Calu3 (cell line): ENCODE measurements around the gene SFTA2. TPM values are rescaled to one million over a fixed set of nuclear protein-coding genes. Genes with fewer than 3 reads are reported as not detected.
A peak's percentile ranks its signal among the peaks of the same experiment; 100 is the strongest.

ENCODE experiments used
- BruUV-seq: library from RNA; stranded (reverse); fragments of 400-500 nt; replicated peaks from 2 replicates; lab custom pipeline; 2021; lab: Mats Ljungman, UMichigan
- CTCF ChIA-PET: fragments of 300-600 bp; sonication (Branson Sonifier 250); formaldehyde crosslinking; loops from one replicate; lab custom pipeline; 2022; ENCODE audit warnings: antibody characterized with exemption; lab: Charles Lee
- DNase-seq: peaks from one replicate; pipeline ENCODE4 v3.0.0; 2022
- H3K27ac Mint-ChIP-seq: one replicate; pipeline ENCODE4 v1.8.0; 2022; ENCODE audit warnings: mixed read lengths; ENCODE audit not compliant: unreplicated experiment
- H3K27me3 Mint-ChIP-seq: one replicate; pipeline ENCODE4 v1.8.0; 2022; ENCODE audit warnings: mixed read lengths; ENCODE audit not compliant: unreplicated experiment
- H3K36me3 Mint-ChIP-seq: one replicate; pipeline ENCODE4 v1.8.0; 2022; ENCODE audit warnings: mild to moderate bottlenecking, moderate library complexity, mixed read lengths; ENCODE audit not compliant: insufficient read depth, unreplicated experiment
- H3K4me1 Mint-ChIP-seq: one replicate; pipeline ENCODE4 v1.8.0; 2022; ENCODE audit warnings: mild to moderate bottlenecking, low read depth, mixed read lengths; ENCODE audit not compliant: unreplicated experiment
- H3K4me3 Mint-ChIP-seq: one replicate; pipeline ENCODE4 v1.8.0; 2022; ENCODE audit warnings: mild to moderate bottlenecking, low read depth, moderate library complexity, mixed read lengths; ENCODE audit not compliant: unreplicated experiment
- H3K9me3 Mint-ChIP-seq: one replicate; pipeline ENCODE4 v1.8.0; 2022; ENCODE audit warnings: low read depth, mixed read lengths; ENCODE audit not compliant: unreplicated experiment
- CTCF ChIP-seq: fragments of 200-600 bp; IDR thresholded peaks from one replicate; pipeline ENCODE4 v1.8.0; 2022; ENCODE audit warnings: antibody characterized with exemption; ENCODE audit not compliant: unreplicated experiment
- intact Hi-C: fragments of 100-400 bp; cut with micrococcal nuclease; formaldehyde crosslinking; loops from one replicate; pipeline ENCODE4 v1.10.0; 2022; ENCODE audit not compliant: unreplicated experiment
- total RNA-seq: library from RNA; stranded (reverse); gene quantifications from 2 replicates; pipeline ENCODE4 v1.2.3, GENCODE V29; 2022

The SFTA2 gene
- total RNA-seq, 1 experiment from 2014 or later: 184 TPM

GRCh38 chr6:30937265-30937664 lies 5.3 kb upstream of the SFTA2 start:
- no peaks in the 10 kb centered on the region for H3K9me3 Mint-ChIP-seq
- TF ChIP-seq CTCF: no peak
- H3K4me3 Mint-ChIP-seq: no peak overlapping the region
- peaks cover 13% of the 10 kb centered on the region for H3K36me3 Mint-ChIP-seq
- no peaks in the 10 kb centered on the region for H3K27me3 Mint-ChIP-seq
- intact Hi-C loops: loop anchor here (10.0 kb wide), 1 partner anchor 68 kb away; no protein-coding TSS in a partner anchor
- no peak overlapping the region for H3K27ac Mint-ChIP-seq
- CTCF ChIA-PET: no interaction called here
- H3K4me1 Mint-ChIP-seq: peaks cover 67% of the 10 kb centered on the region
- DNase-seq: no peak
- BruUV-seq: no TSS peak

- peaks cover 25% of the 10 kb centered on the region for H3K36me3 Mint-ChIP-seq
- DNase-seq: peak; percentile 83
- intact Hi-C loops: loop anchor here (10.0 kb wide), 1 partner anchor 70 kb away; no protein-coding TSS in a partner anchor
- peak overlapping the region; percentile 67 for H3K27ac Mint-ChIP-seq
- no peak overlapping the region for H3K4me3 Mint-ChIP-seq
- no TSS peak for BruUV-seq
- H3K27me3 Mint-ChIP-seq: no peaks in the 10 kb centered on the region
- CTCF ChIA-PET: interaction anchor here (0.6 to 1.2 kb wide), 9 partner anchors 9 to 145 kb away, joined by 3 to 7 read pairs (median 4); partner anchors contain the start of gene VARS2
- H3K4me1 Mint-ChIP-seq: peaks cover 68% of the 10 kb centered on the region
- TF ChIP-seq CTCF: no peak
- H3K9me3 Mint-ChIP-seq: no peaks in the 10 kb centered on the region
These were observed 3.0 kb upstream of the SFTA2 start for GRCh38 chr6:30935018-30935417.

GRCh38 chr6:30932665-30933365 lies 845 bp upstream of the SFTA2 start:
- Mint-ChIP-seq H3K27me3 (no peaks in the 10 kb centered on the region), H3K36me3 (peaks cover 25% of the 10 kb centered on the region), H3K4me1 (peaks cover 66% of the 10 kb centered on the region), H3K9me3 (peaks cover 4% of the 10 kb centered on the region), H3K4me3 (peak overlapping the region; percentile 74), H3K27ac (peak overlapping the region; percentile 96)
- intact Hi-C loops: loop anchor here (10.0 kb wide), 1 partner anchor 72 kb away; no protein-coding TSS in a partner anchor
- TF ChIP-seq CTCF: no peak
- peak; percentile 26 for DNase-seq
- TSS peak; percentile 55 for BruUV-seq
- CTCF ChIA-PET: interaction anchor here (0.7 to 2.5 kb wide), 5 partner anchors 9 to 72 kb away, joined by 3 to 13 read pairs (median 6); no protein-coding TSS in a partner anchor

- CTCF ChIA-PET: interaction anchor here (0.6 to 2.5 kb wide), 10 partner anchors 11 to 156 kb away, joined by 3 to 13 read pairs (median 6); partner anchors contain the start of gene VARS2
- BruUV-seq: no TSS peak
- Mint-ChIP-seq H3K9me3 (peaks cover 4% of the 10 kb centered on the region), H3K4me1 (peaks cover 73% of the 10 kb centered on the region), H3K27me3 (no peaks in the 10 kb centered on the region), H3K4me3 (peak overlapping the region; percentile 74), H3K27ac (peak overlapping the region; percentile 96), H3K36me3 (peaks cover 32% of the 10 kb centered on the region)
- no peak for DNase-seq
- intact Hi-C loops: loop anchor here (10.0 kb wide), 1 partner anchor 74 kb away; no protein-coding TSS in a partner anchor
- no peak for TF ChIP-seq CTCF
These were observed 698 bp downstream of the SFTA2 start for GRCh38 chr6:30931272-30931671.
